AG09309 (cell line): ENCODE results near the gene RAB7A.

Experiments used
- DNase-seq: peaks from one replicate; pipeline ENCODE4 v3.0.0-alpha.2; 2010; ENCODE audit warnings: low read depth
- H3K4me3 ChIP-seq: 2 replicates; pipeline ENCODE4 v1.5.1; 2011; ENCODE audit warnings: mild to moderate bottlenecking, low read depth, low read length, moderate library complexity; ENCODE audit not compliant: control insufficient read depth
- TF ChIP-seq, protein P1 (sequence below): IDR thresholded peaks from 2 replicates; pipeline ENCODE4 v1.5.1; 2011; ENCODE audit warnings: mild to moderate bottlenecking, low read depth, low read length, inconsistent platforms; ENCODE audit not compliant: insufficient read depth, control insufficient read depth; ENCODE audit errors: missing control alignments

RAB7A gene

DNA sequence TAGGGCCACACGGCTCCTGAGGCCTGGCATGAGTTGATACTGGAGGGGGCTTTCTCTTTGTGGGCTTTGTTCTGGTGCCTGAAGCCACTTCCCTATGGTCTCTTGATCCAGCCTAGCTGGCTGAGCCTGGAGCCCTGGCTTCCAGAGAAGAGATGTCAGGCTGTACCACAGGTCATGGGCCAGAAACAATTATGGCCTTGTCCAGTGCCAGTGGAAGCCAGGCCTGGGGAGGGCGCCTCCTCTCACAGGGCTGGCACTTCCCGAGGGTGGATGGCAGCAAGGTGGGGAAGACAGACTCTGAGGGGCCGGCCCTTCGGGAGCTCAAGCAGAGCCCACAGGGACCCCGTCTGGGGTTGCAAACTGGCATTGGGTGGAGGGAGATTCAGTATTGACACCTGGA lies 118.5 kb downstream of the RAB7A start:
- DNase-seq: no peak
- TF ChIP-seq, protein P1, sequence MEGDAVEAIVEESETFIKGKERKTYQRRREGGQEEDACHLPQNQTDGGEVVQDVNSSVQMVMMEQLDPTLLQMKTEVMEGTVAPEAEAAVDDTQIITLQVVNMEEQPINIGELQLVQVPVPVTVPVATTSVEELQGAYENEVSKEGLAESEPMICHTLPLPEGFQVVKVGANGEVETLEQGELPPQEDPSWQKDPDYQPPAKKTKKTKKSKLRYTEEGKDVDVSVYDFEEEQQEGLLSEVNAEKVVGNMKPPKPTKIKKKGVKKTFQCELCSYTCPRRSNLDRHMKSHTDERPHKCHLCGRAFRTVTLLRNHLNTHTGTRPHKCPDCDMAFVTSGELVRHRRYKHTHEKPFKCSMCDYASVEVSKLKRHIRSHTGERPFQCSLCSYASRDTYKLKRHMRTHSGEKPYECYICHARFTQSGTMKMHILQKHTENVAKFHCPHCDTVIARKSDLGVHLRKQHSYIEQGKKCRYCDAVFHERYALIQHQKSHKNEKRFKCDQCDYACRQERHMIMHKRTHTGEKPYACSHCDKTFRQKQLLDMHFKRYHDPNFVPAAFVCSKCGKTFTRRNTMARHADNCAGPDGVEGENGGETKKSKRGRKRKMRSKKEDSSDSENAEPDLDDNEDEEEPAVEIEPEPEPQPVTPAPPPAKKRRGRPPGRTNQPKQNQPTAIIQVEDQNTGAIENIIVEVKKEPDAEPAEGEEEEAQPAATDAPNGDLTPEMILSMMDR: no peak

DNA sequence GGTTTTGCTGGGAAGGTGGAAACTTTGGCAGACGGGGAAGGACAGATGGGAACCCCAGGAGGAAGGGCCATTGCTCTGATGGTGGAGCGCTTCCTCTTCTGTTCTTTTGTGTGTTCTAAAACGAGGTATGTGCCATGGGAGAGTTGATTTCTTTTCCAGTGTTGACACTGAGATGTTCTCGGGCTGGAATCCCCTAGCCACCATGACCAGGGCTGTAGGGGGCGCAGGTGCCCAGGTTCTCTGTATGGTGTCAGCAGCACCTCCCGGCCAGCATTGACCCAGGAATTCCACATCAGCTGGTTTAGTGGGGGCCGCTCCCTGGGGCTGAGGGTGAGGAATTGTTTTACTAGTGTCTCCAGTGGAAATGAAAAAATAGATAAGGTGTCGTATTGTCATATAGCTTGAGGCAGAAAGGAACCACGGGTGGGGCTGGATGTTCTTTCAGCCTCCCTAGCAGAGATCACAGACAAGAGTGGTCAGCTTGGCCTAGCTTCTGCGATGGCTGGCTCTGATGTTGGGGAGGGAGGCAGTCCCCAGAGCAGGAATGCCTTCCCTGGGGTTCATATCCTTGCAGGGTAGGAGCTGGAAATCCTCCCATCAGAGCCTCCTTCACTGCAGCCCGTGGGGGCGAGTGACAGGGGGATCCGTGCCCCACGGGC lies 119.3 kb downstream of the RAB7A start:
- TF ChIP-seq, protein P1: peak; percentile 18
- H3K4me3 ChIP-seq: peak overlapping the region; percentile 28
- no peak for DNase-seq

More for the DNA sequence above, 118.5 kb downstream of the RAB7A start:
- H3K4me3 ChIP-seq: no peak overlapping the region

DNA sequence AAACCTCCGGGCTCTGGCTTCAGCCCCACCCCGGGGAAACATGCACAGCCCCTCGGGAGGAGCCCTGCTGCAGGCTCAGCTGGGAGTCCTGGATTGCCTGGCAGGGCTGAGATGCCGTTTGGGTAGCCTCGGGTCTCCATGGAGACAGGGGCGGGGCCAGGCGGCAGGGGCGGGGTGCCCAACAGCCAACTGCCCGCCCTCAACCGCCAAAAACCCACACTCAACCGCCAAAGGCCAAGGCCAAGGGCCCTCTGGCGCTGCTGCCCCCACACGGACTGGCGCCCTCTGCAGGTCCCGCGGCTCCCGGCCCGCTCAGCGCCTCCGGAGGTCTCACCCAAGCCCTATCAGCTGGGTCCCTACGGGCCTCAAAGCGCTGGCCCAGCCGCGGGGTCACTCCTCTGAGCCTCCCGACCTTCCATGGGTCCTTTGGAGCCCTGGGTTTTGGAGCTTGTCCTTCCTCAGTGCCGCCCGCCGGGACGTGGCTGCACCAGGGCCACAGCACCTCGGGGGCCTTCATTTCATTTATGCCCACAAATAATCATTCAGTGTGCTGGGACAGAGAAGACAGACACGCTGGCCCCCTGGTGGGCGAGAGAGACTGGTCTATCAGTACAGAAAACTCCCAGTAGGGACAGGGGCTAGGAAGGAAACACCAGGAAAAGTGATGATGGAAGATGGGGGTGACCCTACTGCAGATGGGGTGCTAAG lies 119.9 kb downstream of the RAB7A start:
- TF ChIP-seq, protein P1: peak; percentile 44

DNA sequence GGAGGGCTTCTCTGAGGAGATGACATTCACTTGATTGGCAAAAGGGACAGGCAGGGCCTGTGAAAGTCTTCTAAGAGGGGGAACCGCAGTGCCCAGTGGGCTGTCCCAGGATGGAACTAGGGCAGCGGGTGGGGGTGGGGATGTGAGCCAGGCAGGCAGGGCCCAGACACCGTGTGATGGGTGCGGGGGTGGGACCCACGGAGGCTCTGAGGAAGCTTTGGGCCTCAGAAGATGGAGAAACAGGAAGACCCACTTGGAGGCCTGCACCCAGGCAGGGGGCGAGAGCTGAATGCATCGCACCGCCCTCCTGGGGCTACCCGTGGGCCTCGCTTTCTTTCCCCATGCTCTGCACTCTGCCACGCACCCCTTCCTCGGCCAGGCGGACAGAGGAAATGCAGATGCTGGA lies 120.5 kb downstream of the RAB7A start:
- DNase-seq: no peak
- TF ChIP-seq, protein P1: no peak
- H3K4me3 ChIP-seq: no peak overlapping the region

More for the DNA sequence above, 119.9 kb downstream of the RAB7A start:
- peak; percentile 2 for DNase-seq
- peak overlapping the region; percentile 28 for H3K4me3 ChIP-seq

DNA sequence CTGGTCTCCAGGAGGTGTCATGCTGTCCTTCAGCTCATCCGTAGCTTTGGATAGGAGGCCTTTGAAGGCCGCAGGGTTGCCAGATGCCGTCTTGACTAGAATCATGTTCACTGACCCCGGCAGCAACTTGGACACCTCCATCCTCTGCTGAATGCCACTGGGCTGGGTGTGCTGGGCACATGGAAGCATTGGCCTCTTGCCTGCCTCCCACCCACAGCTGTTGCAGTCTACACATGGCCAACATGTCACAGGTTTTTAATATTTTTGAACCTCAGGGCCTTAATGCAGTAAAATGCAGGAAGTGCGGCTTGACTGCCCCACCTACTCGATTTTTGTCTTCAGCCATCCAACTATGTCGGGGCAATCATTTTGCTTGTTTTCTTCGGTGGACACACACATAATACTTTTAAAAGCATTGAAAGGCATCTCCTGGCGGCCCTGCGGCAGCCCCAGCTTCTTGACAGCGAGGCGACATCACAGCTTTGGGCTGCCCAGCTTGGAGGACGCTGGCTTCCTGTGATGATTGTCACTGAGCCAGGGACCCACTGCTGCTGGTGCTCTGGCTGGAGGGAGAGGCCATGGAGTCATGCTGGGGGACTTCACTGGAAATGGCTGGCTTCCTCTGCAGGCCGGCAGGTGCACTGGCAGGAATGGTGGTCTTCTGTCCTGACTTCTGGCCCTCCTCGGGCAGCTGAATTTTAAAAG lies 121.8 kb downstream of the RAB7A start:
- no peak overlapping the region for H3K4me3 ChIP-seq
- TF ChIP-seq, protein P1: no peak
- no peak for DNase-seq

DNA sequence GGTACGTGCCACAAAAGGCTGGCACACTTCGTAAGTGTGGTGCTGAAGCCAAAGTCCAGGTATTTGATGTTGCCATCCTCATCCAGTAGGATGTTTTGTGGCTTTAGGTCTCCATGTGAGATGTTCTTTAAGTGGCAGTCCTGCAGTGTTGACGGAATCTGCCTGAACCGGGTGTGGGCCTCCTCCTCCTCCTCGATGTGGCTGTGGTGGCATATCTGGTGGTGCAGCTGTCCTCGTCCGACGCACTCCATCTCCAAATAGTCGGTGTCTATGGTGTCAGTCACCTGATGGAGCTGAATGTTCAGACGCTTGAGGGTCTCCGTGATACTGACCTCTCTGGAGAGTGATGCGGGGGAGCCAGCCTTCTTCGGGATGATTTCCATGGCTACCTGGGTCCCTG lies 123.0 kb downstream of the RAB7A start:
- no peak overlapping the region for H3K4me3 ChIP-seq
- TF ChIP-seq, protein P1: no peak
- no peak for DNase-seq
